HUDEP-2 (cell line): ENCODE data around the gene VEZT.
A peak's percentile ranks its signal among the peaks of the same experiment; 100 is the strongest.

Experiments
- DNase-seq, 76 experiments: peaks; one replicate each; lab custom pipeline; 2025; ENCODE audit not compliant: unreplicated experiment in 76 of 76; lab: John Stamatoyannopoulos, UW

The VEZT gene

DNA sequence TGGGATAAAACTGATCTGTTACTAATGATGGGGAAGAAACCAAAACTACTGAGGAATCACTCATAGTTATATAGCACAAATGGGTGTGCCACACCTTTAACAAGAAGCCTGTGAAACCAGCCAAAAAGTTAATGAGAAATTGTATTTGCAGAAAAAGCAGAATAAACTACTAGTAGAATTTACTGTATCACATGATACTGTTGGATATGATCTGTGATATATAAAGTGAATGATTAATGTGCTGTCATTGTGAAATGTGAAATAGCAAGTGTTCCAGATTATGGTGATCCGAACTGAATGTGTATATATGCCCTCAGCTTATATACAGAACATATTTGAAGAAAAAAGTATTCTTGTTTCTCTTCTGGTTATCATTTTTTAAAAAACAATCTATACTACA, 30.5 kb downstream of the VEZT start:
- no peak for DNase-seq

GRCh38 chr12:95248604-95249360, 31.2 kb downstream of the VEZT start:
- no peak for DNase-seq

DNA sequence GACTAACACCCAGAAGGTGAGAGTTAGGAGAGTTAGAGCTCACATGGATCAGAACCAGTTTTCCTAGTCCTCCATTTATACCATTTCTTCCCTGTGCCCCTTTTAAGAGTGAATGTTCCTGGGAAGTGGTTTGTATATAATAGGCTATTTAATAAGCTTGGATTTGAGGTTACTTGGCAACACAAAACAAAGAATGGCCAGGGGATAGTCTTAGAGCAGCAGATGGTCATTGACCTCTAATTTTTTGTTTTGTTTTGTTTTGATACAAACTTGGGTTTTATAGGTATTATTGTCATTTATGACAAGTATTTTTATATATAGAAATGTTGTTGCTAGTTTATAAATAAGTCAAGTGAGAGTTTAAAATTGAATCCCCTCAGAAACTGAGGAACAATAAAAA, 35.8 kb downstream of the VEZT start:
- DNase-seq, result no peak

- no peak for DNase-seq
Measured at GRCh38 chr12:95257541-95257940, 39.9 kb downstream of the VEZT start.

DNA sequence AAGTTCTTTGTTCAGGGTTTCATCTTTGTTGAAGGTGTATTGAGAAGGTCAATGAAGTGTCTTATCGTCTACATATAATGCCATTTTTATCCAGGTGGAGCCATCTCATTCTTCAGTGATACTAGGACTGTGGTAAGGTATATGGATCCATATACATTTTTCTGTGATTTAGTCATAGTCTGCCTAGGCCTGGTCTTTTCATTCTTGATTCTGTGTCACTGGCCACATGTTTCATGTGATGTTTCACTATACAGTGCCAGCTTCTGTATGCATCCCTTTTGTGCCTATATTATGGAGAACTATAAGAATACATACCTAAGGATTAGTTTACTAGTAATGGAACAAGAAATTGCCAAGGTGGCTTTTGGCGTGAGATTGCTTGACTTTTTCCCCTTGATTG, 40.5 kb downstream of the VEZT start:
- no peak for DNase-seq

DNA sequence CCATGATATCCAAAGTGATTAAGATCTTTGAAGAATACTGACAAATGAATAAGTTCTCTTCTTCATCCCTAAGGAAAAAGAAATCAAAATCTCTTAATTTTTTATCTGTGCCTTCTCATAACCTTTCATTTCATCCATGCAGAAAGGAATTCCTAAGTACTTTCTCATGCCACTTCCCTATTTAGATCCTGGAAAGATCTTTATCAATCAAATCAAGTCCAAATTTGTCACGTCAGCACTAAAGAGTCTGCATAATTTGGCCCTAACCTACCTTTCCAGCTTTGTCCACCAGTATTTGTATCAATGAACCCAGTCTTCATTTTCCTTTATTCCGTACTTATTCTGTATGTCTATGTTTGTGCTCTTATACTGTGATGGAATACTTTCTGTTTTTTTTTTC, 41.2 kb downstream of the VEZT start:
- DNase-seq, result no peak

DNA sequence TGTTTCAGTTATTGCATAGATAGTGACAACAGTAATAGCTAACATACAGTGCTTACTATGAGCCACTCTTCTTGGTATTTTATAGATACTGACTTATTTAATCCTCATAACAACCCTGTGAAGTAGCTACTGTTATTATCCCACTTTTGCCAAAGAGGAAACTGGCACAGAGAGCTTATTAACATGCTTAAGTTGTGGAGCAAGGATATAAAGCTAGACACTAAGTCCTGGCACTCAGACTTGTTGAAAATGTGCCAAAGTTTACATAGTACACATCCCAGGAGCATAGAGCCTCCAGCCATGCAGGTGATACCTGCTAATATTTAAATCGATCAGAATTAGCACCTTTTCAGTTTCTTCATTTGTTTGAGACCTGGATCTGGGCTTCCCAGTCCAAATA, 41.8 kb downstream of the VEZT start:
- DNase-seq, result no peak

DNA sequence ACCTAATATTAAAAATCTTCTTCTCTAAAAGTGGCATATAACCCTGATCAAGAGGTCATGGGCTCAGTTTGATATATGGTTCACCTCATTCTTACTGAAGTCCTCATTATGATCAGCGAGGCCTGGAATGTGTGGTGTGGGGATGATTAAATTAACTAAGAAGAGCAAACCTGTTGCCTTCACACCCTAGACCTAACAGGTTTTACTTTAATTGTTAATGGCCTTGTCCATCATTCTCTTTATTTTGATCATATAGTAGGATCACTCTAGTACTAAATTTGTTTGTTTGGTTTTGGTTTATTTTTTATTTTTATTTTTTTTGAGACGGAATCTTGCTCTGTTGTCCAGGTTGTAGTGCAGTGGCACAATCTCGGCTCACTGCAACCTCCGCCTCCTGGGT, 43.5 kb downstream of the VEZT start:
- no peak for DNase-seq

DNA sequence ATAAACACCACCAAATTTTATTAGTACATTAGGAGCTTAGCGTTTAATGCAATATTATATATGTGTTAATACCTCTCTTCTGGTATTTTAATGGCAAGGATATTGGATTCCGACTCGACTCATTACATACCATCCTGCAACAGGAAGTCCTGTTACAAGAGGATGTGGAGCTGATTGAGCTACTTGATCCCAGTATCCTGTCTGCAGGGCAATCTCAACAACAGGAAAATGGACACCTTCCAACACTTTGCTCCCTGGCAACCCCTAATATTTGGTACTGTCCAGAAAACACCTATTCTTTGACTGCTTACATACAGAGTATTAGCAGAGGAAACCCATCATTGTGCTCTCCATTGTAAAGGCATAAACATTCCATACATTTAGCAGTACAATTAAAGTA, 45.2 kb downstream of the VEZT start:
- no peak for DNase-seq

DNA sequence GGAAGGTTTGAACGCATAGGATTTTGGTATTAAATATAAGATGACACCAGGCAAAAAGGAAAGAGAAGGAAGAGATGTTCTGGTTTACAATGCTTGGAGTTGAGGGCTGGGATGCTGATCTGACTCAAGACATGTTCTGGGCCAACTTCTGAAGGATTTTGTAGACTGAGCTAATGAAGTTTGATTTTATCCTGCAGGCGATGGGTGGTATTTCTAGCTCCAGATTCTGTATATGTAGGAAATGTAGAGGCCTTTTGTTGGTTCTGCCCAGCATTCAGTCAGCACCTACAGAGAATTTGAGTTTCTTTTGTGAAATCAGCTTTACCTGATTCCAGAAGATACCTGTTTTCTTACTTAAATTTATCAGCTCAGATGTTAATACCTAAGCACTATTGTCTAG, 48.2 kb downstream of the VEZT start:
- DNase-seq, result no peak

- DNase-seq, result no peak
Measured at GRCh38 chr12:95266254-95266653, 48.6 kb downstream of the VEZT start.

- no peak for DNase-seq
Measured at GRCh38 chr12:95269892-95270291, 52.3 kb downstream of the VEZT start.

DNA sequence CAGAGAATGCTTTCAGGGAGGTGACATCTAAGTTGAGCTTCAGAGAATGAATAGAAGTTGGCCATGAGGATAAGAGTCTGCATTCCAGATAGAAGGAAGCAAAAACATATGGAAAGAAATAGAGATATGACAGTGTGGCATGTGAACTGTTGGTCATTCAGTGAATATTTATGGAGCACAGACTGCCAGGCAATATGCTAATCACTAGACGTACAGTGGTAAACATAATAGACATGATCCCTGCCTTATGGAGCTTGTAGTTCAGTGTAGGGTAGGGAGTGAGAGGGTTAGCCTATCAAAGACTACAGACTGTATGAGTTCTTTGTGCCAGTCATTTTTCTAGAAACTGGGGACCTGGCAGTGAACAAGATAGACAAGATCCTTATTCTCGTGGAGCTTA, 53.9 kb downstream of the VEZT start:
- DNase-seq, result no peak

- DNase-seq, result no peak
Measured at GRCh38 chr12:95277139-95277538, 59.5 kb downstream of the VEZT start.

DNA sequence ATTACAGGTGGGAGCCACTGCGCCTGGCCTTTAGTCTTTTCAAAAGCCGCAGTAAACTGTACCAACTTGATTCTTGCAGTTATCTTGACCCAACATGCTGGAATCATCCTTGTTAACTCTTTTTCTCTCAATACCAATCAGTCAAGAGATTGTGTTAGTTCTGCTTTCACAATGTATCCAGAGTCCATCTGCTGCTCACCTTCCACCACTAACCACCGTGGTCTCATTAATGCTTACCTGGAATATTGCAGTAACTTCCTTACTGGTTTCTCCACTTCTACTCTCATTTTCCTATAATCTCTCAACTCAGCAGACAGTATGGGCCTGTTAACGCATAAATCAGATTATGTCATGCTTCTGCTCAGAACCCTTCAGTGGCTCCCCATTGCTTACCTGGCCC, 62.2 kb downstream of the VEZT start:
- DNase-seq, result no peak

GRCh38 chr12:95282266-95282665, 64.7 kb downstream of the VEZT start:
- DNase-seq, result peak in 2 of 76 experiments; percentile 8 to 18

- DNase-seq, result no peak
Measured at GRCh38 chr12:95283371-95283770, 65.8 kb downstream of the VEZT start.

DNA sequence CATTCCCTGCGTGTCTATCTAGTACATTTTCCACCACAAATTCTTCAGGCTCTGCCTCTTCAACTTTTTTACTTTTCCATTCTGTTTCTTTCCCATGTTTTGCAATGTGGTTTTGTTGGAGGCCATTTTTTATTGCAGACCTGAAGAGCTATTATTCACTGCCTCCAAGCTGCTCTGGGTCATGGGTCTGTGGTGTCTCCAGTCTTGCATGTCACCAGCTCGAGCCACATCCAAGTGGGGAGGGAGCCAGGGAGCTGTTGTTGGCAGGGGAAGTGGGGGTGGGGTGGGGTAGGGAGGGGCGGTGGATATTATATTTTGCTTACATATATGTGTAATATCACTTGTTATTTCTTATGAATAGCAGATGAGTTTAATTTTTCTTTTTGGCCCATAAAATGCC, 69.1 kb downstream of the VEZT start:
- DNase-seq, result no peak

DNA sequence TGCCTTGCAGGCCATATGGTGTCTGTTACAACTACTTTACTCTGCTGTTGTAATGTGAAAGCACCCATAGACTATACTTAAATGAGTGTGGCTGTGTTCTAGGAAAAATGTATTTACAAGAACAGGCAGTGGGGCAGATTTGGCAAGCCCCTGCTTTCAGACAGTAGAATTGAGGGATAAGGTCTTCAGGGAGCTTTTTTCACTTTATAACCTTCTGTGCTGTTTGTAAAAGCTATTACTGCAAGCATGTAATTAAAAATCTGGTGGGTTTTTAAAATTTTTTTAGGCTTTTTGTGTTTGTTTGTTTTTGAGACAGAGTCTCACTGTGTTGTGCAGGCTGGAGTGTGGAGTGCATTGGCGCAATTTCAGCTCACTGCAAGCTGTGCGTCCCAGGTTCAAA, 73.9 kb downstream of the VEZT start:
- DNase-seq, result no peak

GRCh38 chr12:95298916-95299315, 81.3 kb downstream of the VEZT start:
- no peak for DNase-seq

- DNase-seq, result no peak
Measured at GRCh38 chr12:95300286-95300685, 82.7 kb downstream of the VEZT start.

DNA sequence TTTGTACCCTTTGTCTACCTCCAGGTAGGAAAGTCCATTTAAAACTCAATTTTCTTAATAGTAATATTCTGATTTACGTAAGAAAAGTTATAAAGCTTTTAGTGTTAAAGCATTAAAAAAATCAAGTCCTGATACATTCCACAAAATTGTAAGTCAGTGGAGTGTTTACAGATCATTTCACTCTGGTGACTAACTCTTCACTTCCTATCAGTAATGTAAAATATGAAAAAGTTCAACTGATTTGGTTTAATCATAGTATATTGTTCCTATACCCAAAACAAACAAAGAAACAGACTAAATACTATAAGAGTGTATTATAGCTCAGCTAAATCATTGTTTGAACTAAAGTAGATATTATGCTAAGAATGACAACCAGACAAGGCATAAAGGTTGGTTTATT, 85.9 kb downstream of the VEZT start:
- no peak for DNase-seq

DNA sequence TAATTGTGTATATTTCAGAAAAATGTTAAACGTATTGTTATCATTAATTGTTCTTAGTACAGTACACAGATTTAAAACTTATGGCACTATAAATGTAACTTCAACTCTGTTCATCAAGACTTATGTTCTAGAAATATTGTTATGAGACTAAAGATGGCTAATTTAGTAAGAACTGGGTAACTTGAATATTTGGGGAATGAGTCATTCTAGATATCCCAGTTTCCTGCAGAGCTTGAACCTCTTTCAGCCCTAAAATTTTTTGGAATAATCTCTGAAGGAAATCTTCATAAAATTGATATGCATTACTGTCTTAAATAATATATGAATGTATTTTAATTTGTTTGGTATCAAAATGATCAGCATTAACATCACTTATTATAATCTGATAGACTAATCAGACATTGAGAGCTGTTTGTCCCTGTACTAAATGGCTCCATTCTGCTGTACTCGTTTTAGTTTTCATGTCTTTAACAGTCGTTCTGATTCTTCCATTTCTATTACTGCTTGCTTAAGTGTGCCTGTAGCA, 87.1 kb downstream of the VEZT start:
- no peak for DNase-seq
